Activated CD4-positive, alpha-beta T cell treated with anti-CD3 and anti-CD28 coated beads, Interleukin-2, amount 50 U/mL, for 24 hours (primary cell): ENCODE data around the gene SPIRE1.
"Not testable (repeated sequence)": the region's sequence is repeated elsewhere in the genome, so short reads cannot be mapped to it uniquely, and the experiment has no call there.

Experiments
- DNase-seq, 2 donors: peaks; one replicate each; pipeline ENCODE4 v3.0.0-alpha.2; 2020; ENCODE audit warnings: low read depth in 1 of 2, low spot score in 1 of 2

The SPIRE1 gene

GRCh38 chr18:12647773-12648172, 10.1 kb downstream of the SPIRE1 start:
- DNase-seq, result no peak

DNA sequence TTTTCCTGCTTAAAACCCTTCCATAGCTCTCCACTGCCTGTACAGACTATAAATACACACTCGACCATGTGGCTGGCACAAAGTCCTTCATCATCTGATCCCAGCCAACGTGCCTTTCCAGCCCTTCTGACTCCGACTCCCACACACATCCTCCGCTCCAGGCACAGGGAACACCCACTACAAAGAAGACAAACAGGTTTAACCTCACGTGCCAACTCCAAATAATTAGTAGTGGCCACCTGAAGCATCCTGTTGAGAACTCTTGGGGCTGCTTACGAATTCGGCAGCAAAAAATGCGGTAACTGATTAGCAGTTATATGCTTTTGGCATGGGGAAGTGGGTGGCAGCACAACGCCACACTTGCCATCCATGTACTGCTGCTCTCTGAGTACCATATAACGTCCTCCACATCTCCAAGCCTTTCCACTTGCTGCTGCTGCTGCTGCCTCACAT, 12.1 kb downstream of the SPIRE1 start:
- DNase-seq, result no peak

DNA sequence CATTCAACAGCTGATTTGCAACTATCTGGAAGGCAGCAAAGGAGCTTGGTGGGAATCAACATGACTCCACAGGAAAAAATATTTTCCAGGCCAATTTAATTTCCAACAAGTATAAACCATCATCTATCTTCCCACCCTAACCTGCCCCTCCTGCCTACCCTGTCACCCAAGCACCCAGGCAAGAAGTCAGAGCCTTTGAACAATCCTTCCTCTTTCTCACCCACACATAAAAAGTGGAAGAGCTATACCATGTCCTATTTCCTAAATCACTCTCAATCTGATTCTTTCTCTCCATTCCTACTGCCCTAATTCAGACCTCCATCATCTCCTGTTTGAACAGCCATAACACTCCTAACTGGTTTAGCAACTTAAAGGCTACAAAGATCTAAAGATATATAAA, 12.7 kb downstream of the SPIRE1 start:
- no peak for DNase-seq

DNA sequence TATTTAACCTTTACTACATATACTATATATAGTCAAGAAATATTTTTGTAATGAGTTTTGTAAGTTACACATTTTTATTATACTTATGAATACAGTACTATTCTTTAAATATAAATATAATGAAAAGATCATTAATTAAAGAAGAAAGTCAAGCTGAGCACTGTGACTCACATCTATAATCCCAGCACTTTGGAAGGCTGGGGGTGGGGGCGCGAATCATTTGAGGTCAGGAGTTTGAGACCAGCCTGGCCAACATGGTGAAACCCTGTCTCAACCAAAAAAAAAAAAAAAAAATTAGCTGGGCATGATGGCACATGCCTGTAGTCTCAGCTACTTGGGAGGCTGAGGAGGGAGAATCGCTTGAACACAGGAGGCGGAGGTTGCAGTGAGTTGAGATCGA, 14.2 kb downstream of the SPIRE1 start:
- not testable (repeated sequence) for DNase-seq

- no peak for DNase-seq
Observed at GRCh38 chr18:12640881-12641200, 17.1 kb downstream of the SPIRE1 start.

DNA sequence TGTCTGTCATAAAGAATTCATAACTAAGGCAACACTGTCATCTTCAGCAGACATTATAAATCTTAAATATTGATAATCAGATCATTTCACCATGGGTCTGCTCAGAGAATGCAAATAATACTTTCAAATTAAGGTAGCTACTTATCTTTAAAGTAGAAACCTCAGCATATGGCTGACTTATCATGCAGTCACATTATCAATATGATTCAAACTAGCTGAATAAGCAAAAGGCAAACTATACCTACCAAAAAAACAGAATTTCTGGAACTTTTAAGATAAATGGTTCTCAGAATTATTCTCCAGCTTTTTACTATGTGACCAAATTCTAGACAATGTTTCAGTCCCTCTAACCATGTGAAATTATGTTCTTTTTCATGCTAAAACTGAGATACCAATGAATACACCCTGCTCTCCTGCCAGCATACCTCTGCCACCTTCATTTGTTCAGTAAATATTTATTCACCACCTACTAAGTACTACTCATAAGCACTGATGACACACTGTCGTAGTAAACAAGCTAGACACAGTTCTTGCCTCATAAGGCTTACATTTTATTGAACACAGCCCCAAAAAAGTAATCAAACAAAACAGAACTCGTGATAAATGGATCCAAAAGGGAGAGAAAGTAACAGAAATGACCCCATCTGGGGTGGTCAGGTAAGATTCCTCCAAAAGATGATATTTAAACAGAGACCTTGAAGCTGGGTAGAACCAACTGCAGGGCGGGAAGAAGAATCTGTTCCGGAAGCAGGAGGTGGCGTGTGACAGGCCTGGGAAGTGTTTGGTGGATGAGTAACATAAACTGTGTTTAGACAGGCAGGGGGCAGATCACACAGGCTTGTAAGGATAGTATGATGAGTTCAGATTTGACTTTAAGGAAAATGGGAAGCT, 17.7 kb downstream of the SPIRE1 start:
- no peak for DNase-seq

GRCh38 chr18:12638644-12639124, 19.2 kb downstream of the SPIRE1 start:
- no peak for DNase-seq

GRCh38 chr18:12637901-12638643, 19.8 kb downstream of the SPIRE1 start:
- no peak for DNase-seq

- DNase-seq, result no peak
Observed at GRCh38 chr18:12637393-12637792, 20.5 kb downstream of the SPIRE1 start.

DNA sequence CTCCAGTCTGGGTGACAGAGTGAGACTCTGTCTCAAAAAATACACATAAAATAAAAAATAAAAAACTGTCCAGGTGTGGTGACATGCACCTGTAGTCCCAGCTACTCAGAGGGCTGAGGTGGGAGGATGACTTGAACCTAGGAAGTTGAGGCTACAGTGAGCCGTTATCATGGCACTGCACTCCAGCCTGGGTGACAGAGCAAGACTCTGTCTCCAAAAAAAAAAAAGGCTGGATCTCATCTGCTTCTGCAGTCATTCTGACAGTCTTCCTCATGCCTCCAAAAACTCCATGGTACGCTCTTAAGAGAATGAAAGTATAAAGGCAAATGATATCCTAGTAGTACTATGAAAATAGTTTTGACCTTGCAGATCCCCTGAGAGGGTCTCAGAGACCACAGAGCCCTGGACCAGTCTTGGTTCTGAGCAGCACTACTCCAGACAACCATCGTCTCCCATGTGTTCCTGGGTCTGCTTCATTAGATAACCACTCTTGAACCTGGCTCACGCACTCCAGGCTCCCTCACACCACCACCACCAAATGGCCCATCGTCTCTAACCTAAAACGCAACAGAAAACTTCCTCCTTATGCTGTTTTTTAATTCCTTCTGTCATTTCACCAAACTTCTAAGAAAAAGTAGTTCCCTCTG, 26.0 kb downstream of the SPIRE1 start:
- no peak for DNase-seq

- no peak for DNase-seq
Observed at GRCh38 chr18:12630136-12630535, 27.8 kb downstream of the SPIRE1 start.

DNA sequence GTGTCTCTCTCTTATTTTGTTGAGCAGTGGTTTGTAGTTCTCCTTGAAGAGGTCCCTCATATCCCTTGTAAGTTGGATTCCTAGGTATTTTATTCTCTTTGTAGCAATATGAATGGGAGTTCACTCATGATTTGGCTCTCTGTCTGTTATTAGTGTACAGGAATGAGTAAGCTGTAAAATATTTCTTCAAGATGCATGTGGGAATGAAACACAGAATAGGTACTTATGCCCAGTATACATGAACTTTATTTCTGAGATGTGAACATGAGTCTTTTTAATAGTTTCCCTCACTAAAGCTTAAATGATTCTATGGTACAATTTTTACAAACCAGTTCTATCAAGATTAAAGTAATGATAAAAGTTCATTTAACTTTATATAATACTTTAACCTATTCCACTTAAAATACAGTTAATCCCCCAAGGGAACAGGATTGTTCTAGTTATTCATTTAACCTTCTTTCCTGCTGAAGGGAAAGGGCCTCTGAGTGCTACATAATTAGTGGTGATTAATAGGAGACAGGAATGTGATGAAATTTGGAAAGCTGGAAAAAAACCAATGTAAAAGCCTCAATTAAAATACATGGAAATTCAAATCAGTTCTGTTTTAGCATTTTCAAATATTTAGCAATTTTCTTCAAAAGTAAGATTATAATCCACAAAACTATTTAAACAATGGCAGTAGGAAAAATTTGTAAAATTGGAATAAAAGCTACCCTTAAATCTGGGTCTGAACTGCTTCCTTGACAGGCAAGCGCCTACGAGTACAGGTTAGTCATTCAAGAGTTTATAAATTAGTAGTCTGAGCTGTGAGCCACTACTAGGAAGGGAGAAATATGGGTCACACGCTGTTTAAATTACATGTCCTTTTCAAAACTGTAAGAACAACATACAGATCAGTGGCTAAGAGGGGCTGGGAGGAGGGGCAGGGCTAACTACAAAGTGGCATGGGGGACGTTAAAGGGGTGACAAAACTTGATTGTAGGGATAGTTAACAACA, 28.9 kb downstream of the SPIRE1 start:
- no peak for DNase-seq

DNA sequence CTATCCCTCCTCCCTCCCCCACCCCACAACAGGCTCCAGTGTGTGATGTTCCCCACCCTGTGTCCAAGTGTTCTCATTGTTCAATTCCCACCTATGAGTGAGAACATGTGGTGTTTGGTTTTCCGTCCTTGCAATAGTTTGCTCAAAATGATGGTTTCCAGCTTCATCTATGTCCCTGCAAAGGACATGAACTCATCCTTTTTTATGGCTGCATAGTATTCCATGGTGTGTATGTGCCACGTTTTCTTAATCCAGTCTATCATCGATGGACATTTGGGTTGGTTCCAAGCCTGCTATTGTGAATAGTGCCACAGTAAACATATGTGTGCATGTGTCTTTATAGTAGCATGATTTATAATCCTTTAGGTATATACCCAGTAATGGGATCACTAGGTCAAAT, 30.7 kb downstream of the SPIRE1 start:
- not testable (repeated sequence) for DNase-seq

DNA sequence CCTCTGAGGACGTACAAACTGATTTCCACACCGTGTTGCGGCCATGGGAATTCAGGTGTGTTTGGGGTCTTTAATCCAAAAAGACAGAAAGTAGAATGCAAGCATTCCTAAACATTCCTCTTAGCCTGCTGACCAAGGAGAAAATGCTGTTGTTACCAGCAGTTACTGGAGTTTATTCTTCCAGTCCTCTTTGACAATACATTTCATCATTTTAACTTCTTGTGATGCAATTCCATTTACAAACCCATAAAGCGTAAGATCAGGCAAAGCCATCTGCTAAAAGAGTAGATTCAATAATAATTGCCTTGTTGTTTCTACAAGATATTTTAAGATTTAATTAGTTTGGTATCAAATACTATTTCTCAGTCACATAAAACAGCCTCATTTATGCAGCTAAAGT, 32.7 kb downstream of the SPIRE1 start:
- no peak for DNase-seq

- DNase-seq, result no peak
Observed at GRCh38 chr18:12621742-12622306, 36.1 kb downstream of the SPIRE1 start.

- no peak for DNase-seq
Observed at GRCh38 chr18:12615748-12616147, 42.2 kb downstream of the SPIRE1 start.

- DNase-seq, result no peak
Observed at GRCh38 chr18:12608301-12608700, 49.6 kb downstream of the SPIRE1 start.

DNA sequence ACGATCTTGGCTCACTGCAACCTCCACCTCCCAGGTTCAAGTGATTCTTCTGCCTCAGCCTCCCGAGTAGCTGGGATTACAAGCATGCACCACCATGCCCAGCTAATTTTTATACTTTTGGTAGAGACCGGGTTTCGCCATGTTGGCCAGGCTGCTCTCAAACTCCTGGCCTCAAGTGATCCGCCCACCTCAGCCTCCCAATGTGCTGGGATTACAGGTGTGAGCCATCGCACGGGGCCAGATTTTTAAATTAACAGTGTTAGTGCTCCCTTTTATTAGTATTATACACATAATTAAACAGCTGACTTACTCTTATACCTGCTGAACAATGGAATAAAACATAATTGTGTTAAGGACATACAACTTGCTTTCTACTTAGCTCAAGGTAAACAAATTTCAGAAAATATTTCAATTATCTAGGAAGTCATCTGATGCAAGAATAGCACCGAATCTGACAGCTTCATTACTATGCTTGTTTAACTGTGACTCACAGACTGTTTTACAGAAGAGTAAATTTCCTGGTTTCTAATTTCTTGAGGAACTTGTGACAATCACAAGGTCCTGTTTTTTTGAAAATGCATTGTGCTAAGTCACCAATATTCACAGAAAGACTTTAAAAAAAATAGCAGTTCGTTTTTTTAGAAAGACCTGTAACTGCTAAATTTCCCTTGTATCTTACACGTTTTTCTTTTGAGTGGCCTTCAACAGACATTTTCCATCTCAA, 51.2 kb downstream of the SPIRE1 start:
- no peak for DNase-seq

- no peak for DNase-seq
Observed at GRCh38 chr18:12604445-12605007, 53.4 kb downstream of the SPIRE1 start.
